ENCODE data around the gene SLC8A1.

The SLC8A1 gene

DNA sequence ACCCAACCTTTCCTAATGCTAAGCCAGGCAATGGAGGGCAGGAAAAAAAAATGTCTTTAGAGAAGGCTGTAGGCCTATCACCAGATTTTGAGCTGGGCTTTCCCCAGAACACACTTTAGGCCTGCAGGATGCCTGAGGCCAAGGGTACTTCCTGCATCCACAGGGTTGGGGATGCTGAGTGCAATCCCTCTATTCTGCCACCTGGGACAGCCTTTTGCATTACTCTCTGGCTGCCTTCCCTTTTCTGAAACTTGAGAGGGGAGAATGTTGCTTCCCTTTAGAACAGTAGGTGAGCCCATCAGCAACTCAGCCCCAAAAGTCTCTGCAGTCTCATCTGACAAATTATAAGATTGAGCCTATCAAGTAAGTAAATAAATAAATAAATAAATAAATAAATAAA lies 195.2 kb downstream of the SLC8A1 start:
- Histone ChIP-seq H3K27ac (ENCODE audit: low read depth, low read length) (no peak overlapping the region), H3K9me3 (ENCODE audit: control insufficient read depth in 1 of 2, low read length in 2 of 2) (no peaks in the 10 kb centered on the region), H3K4me1 (ENCODE audit: control insufficient read depth in 1 of 2, insufficient read depth in 2 of 2, low read length in 2 of 2) (peaks cover 0 to 9% of the 10 kb centered on the region in 2 donors), H3K4me3 (ENCODE audit: low read depth in 1 of 2, low read length in 2 of 2) (no peak overlapping the region), H3K9ac (ENCODE audit: low read depth in 1 of 2, low read length in 2 of 2) (no peak overlapping the region), H3K36me3 (ENCODE audit: control insufficient read depth in 1 of 2, insufficient read depth in 2 of 2, low read length in 2 of 2) (no peaks in the 10 kb centered on the region), H3K27me3 (ENCODE audit: control insufficient read depth in 1 of 2, insufficient read depth in 2 of 2, low read length in 2 of 2) (no peaks in the 10 kb centered on the region)

DNA sequence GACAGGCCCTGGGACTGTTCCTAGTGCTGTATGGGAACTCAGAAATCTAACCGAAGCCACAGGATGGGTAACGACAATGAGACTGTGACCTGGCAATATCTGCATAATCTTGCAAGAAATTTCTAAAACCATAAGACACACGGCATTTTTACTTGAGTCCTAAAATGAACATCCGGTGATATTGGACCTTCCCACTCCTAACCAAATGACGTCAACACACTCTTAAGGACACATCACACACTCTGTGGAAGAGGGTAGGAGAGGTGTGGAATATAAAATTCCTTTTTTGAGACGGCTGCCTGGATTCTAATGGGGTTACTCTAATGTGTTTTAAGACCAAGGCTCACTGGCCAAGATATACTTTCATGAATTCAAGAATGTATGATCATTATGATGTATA lies 195.9 kb downstream of the SLC8A1 start:
- Histone ChIP-seq H3K9me3 (ENCODE audit: control insufficient read depth in 1 of 2, low read length in 2 of 2) (no peaks in the 10 kb centered on the region), H3K27ac (ENCODE audit: low read depth, low read length) (no peak overlapping the region), H3K4me3 (ENCODE audit: low read depth in 1 of 2, low read length in 2 of 2) (no peak overlapping the region), H3K9ac (ENCODE audit: low read depth in 1 of 2, low read length in 2 of 2) (no peak overlapping the region), H3K27me3 (ENCODE audit: control insufficient read depth in 1 of 2, insufficient read depth in 2 of 2, low read length in 2 of 2) (no peaks in the 10 kb centered on the region), H3K4me1 (ENCODE audit: control insufficient read depth in 1 of 2, insufficient read depth in 2 of 2, low read length in 2 of 2) (peaks cover 0 to 13% of the 10 kb centered on the region in 2 donors), H3K36me3 (ENCODE audit: control insufficient read depth in 1 of 2, insufficient read depth in 2 of 2, low read length in 2 of 2) (no peaks in the 10 kb centered on the region)

DNA sequence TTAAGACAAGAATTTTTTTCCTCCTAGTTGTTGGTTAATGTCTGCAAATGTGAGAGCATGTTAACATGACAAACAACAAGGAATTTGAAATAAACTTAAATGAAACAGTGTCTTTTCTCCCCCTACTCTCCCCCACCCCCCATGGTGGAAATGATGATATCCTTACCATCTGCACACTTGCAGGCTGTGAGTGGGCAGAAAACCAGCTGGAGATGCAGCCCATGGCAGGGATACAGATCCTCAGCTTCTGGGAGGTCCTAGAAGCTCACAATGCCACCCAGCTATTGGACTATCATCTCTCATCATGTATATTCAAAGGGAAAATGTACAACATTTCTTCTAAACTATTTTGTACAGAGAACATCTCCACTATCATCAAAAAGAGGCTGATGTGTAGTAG lies 196.8 kb downstream of the SLC8A1 start:
- H3K4me1 ChIP-seq (ENCODE audit: control insufficient read depth in 1 of 2, insufficient read depth in 2 of 2, low read length in 2 of 2): peaks cover 0 to 6% of the 10 kb centered on the region in 2 donors
- H3K27ac ChIP-seq (ENCODE audit: low read depth, low read length): no peak overlapping the region

DNA sequence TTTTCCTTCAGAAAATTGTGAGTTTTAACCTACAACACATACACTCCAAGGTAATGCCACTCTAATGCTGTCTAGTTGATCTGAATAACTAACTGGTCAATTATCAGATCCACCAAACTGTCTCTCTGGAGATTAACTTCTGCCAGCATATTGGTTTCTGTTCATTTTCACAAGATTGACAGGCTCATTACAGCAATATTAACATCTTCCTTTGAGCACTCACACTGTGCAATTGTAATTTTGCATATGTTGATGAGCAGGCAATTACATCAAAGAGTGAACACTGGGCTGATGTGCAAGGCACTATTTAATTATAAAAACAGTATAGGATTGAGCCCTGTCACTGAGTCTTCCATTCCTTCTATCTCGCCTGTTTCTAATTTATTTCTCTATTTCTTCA lies 197.3 kb downstream of the SLC8A1 start:
- Histone ChIP-seq H3K9me3 (ENCODE audit: control insufficient read depth in 1 of 2, low read length in 2 of 2) (no peaks in the 10 kb centered on the region), H3K36me3 (ENCODE audit: control insufficient read depth in 1 of 2, insufficient read depth in 2 of 2, low read length in 2 of 2) (no peaks in the 10 kb centered on the region), H3K4me3 (ENCODE audit: low read depth in 1 of 2, low read length in 2 of 2) (no peak overlapping the region), H3K4me1 (ENCODE audit: control insufficient read depth in 1 of 2, insufficient read depth in 2 of 2, low read length in 2 of 2) (peaks cover 0 to 5% of the 10 kb centered on the region in 2 donors), H3K9ac (ENCODE audit: low read depth in 1 of 2, low read length in 2 of 2) (no peak overlapping the region), H3K27me3 (ENCODE audit: control insufficient read depth in 1 of 2, insufficient read depth in 2 of 2, low read length in 2 of 2) (no peaks in the 10 kb centered on the region), H3K27ac (ENCODE audit: low read depth, low read length) (no peak overlapping the region)

More for the DNA sequence above, 196.8 kb downstream of the SLC8A1 start:
- Histone ChIP-seq H3K27me3 (ENCODE audit: control insufficient read depth in 1 of 2, insufficient read depth in 2 of 2, low read length in 2 of 2) (no peaks in the 10 kb centered on the region), H3K4me3 (ENCODE audit: low read depth in 1 of 2, low read length in 2 of 2) (no peak overlapping the region), H3K9me3 (ENCODE audit: control insufficient read depth in 1 of 2, low read length in 2 of 2) (no peaks in the 10 kb centered on the region), H3K36me3 (ENCODE audit: control insufficient read depth in 1 of 2, insufficient read depth in 2 of 2, low read length in 2 of 2) (no peaks in the 10 kb centered on the region), H3K9ac (ENCODE audit: low read depth in 1 of 2, low read length in 2 of 2) (no peak overlapping the region)

GRCh38 chr2:40251137-40251536 lies 200.8 kb downstream of the SLC8A1 start:
- peaks cover 0 to 5% of the 10 kb centered on the region in 2 donors for H3K4me1 ChIP-seq (ENCODE audit: control insufficient read depth in 1 of 2, insufficient read depth in 2 of 2, low read length in 2 of 2)

GRCh38 chr2:40249577-40249976 lies 202.3 kb downstream of the SLC8A1 start:
- H3K36me3 ChIP-seq (ENCODE audit: control insufficient read depth in 1 of 2, insufficient read depth in 2 of 2, low read length in 2 of 2): no peaks in the 10 kb centered on the region
- no peak overlapping the region for H3K4me3 ChIP-seq (ENCODE audit: low read depth in 1 of 2, low read length in 2 of 2)
- H3K9ac ChIP-seq (ENCODE audit: low read depth in 1 of 2, low read length in 2 of 2): no peak overlapping the region
- no peaks in the 10 kb centered on the region for H3K27me3 ChIP-seq (ENCODE audit: control insufficient read depth in 1 of 2, insufficient read depth in 2 of 2, low read length in 2 of 2)
- no peaks in the 10 kb centered on the region for H3K9me3 ChIP-seq (ENCODE audit: control insufficient read depth in 1 of 2, low read length in 2 of 2)
- H3K4me1 ChIP-seq (ENCODE audit: control insufficient read depth in 1 of 2, insufficient read depth in 2 of 2, low read length in 2 of 2): peaks cover 0 to 6% of the 10 kb centered on the region in 2 donors
- no peak overlapping the region for H3K27ac ChIP-seq (ENCODE audit: low read depth, low read length)

More at GRCh38 chr2:40251137-40251536, 200.8 kb downstream of the SLC8A1 start:
- no peaks in the 10 kb centered on the region for H3K36me3 ChIP-seq (ENCODE audit: control insufficient read depth in 1 of 2, insufficient read depth in 2 of 2, low read length in 2 of 2)
- no peaks in the 10 kb centered on the region for H3K9me3 ChIP-seq (ENCODE audit: control insufficient read depth in 1 of 2, low read length in 2 of 2)
- H3K27ac ChIP-seq (ENCODE audit: low read depth, low read length): no peak overlapping the region
- H3K4me3 ChIP-seq (ENCODE audit: low read depth in 1 of 2, low read length in 2 of 2): no peak overlapping the region
- no peaks in the 10 kb centered on the region for H3K27me3 ChIP-seq (ENCODE audit: control insufficient read depth in 1 of 2, insufficient read depth in 2 of 2, low read length in 2 of 2)
- no peak overlapping the region for H3K9ac ChIP-seq (ENCODE audit: low read depth in 1 of 2, low read length in 2 of 2)

DNA sequence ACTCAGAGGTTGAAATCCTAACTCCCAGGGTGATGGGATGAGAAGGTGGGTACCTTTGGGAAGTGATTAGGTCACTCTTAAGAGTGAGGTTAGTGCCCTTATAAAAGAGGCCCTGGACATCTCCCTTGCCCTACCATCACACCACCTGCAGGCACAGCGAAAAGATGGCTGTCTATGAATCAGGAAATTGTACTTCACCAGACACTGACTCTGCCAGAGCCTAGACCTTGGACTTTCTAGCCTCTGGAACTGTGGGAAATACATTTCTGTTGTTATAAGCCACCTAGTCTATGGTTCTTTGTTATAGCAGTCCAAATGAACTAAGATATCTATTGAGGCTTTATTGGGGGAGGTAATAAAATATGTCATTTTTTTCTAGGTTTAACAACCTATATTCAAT lies 203.6 kb downstream of the SLC8A1 start:
- H3K27me3 ChIP-seq (ENCODE audit: control insufficient read depth in 1 of 2, insufficient read depth in 2 of 2, low read length in 2 of 2): no peaks in the 10 kb centered on the region
- no peaks in the 10 kb centered on the region for H3K9me3 ChIP-seq (ENCODE audit: control insufficient read depth in 1 of 2, low read length in 2 of 2)
- H3K4me1 ChIP-seq (ENCODE audit: control insufficient read depth in 1 of 2, insufficient read depth in 2 of 2, low read length in 2 of 2): peaks cover 6 to 19% of the 10 kb centered on the region in 2 donors
- H3K9ac ChIP-seq (ENCODE audit: low read depth in 1 of 2, low read length in 2 of 2): no peak overlapping the region
- no peak overlapping the region for H3K27ac ChIP-seq (ENCODE audit: low read depth, low read length)
- H3K36me3 ChIP-seq (ENCODE audit: control insufficient read depth in 1 of 2, insufficient read depth in 2 of 2, low read length in 2 of 2): no peaks in the 10 kb centered on the region
- H3K4me3 ChIP-seq (ENCODE audit: low read depth in 1 of 2, low read length in 2 of 2): no peak overlapping the region

DNA sequence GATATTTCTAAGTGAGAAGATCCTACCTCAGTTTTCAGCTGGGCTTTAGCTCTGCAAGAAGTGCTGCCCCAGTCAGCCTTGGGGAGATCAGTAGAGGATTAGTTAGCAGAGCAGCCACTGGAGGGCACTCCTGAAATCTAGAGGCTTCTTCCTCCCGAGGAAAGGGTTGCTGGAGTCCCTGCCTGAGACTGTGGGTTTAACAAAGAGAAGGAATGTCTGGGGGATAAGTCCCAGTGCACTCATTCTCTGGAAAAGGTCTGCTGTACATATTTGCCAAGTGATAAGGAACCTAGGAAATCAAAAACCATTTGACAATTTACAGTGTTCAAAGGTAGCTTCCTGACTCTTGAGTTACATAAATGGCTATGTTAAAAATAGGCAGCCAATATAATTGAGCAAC lies 207.2 kb downstream of the SLC8A1 start:
- H3K27ac ChIP-seq (ENCODE audit: low read depth, low read length): no peak overlapping the region
- H3K9ac ChIP-seq (ENCODE audit: low read depth in 1 of 2, low read length in 2 of 2): no peak overlapping the region
- no peaks in the 10 kb centered on the region for H3K36me3 ChIP-seq (ENCODE audit: control insufficient read depth in 1 of 2, insufficient read depth in 2 of 2, low read length in 2 of 2)
- H3K4me1 ChIP-seq (ENCODE audit: control insufficient read depth in 1 of 2, insufficient read depth in 2 of 2, low read length in 2 of 2): peaks cover 6 to 15% of the 10 kb centered on the region in 2 donors
- H3K27me3 ChIP-seq (ENCODE audit: control insufficient read depth in 1 of 2, insufficient read depth in 2 of 2, low read length in 2 of 2): no peaks in the 10 kb centered on the region
- H3K9me3 ChIP-seq (ENCODE audit: control insufficient read depth in 1 of 2, low read length in 2 of 2): no peaks in the 10 kb centered on the region
- no peak overlapping the region for H3K4me3 ChIP-seq (ENCODE audit: low read depth in 1 of 2, low read length in 2 of 2)

DNA sequence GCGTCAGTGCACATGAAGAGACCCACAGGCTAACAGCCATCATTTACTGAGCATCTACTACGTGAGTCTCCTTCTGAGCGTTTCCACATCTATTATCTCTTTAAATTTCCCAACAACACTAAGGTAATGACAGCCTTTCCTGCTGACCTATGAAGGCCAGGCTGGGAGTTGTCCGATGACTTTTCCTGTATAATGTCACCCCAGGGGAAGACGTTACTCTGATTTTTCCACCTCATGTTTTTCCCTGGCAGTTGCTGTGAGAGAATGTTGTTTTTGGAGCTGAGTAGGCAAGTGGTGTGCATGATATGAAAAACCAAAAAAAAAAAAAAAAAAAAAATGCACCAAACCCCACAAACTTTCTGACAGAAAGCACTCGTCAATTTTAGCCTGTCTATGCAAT lies 207.6 kb downstream of the SLC8A1 start:
- H3K4me1 ChIP-seq (ENCODE audit: control insufficient read depth in 1 of 2, insufficient read depth in 2 of 2, low read length in 2 of 2): peaks cover 6 to 15% of the 10 kb centered on the region in 2 donors
- H3K36me3 ChIP-seq (ENCODE audit: control insufficient read depth in 1 of 2, insufficient read depth in 2 of 2, low read length in 2 of 2): no peaks in the 10 kb centered on the region
- no peaks in the 10 kb centered on the region for H3K27me3 ChIP-seq (ENCODE audit: control insufficient read depth in 1 of 2, insufficient read depth in 2 of 2, low read length in 2 of 2)
- no peaks in the 10 kb centered on the region for H3K9me3 ChIP-seq (ENCODE audit: control insufficient read depth in 1 of 2, low read length in 2 of 2)
- no peak overlapping the region for H3K4me3 ChIP-seq (ENCODE audit: low read depth in 1 of 2, low read length in 2 of 2)
- no peak overlapping the region for H3K9ac ChIP-seq (ENCODE audit: low read depth in 1 of 2, low read length in 2 of 2)
- no peak overlapping the region for H3K27ac ChIP-seq (ENCODE audit: low read depth, low read length)

- peaks cover 6 to 15% of the 10 kb centered on the region in 2 donors for H3K4me1 ChIP-seq (ENCODE audit: control insufficient read depth in 1 of 2, insufficient read depth in 2 of 2, low read length in 2 of 2)
- no peaks in the 10 kb centered on the region for H3K27me3 ChIP-seq (ENCODE audit: control insufficient read depth in 1 of 2, insufficient read depth in 2 of 2, low read length in 2 of 2)
- H3K27ac ChIP-seq (ENCODE audit: low read depth, low read length): no peak overlapping the region
- H3K9me3 ChIP-seq (ENCODE audit: control insufficient read depth in 1 of 2, low read length in 2 of 2): no peaks in the 10 kb centered on the region
- no peaks in the 10 kb centered on the region for H3K36me3 ChIP-seq (ENCODE audit: control insufficient read depth in 1 of 2, insufficient read depth in 2 of 2, low read length in 2 of 2)
- no peak overlapping the region for H3K9ac ChIP-seq (ENCODE audit: low read depth in 1 of 2, low read length in 2 of 2)
- no peak overlapping the region for H3K4me3 ChIP-seq (ENCODE audit: low read depth in 1 of 2, low read length in 2 of 2)
Measured at GRCh38 chr2:40243581-40244187, 208.2 kb downstream of the SLC8A1 start.

Measured in duodenal mucosa (tissue), 2 donors.